SKM-1 (cell line): ENCODE results near the gene CYTH4.
A peak's percentile ranks its signal among the peaks of the same experiment; 100 is the strongest.
"Not testable (repeated sequence)": the region's sequence is repeated elsewhere in the genome, so short reads cannot be mapped to it uniquely, and the experiment has no call there.

ENCODE experiments used
- DNase-seq: peaks from one replicate; lab custom pipeline; 2025; ENCODE audit not compliant: unreplicated experiment; lab: John Stamatoyannopoulos, UW

Gene CYTH4

GRCh38 chr22:37326726-37327125 is 44.4 kb downstream of the CYTH4 start:
- DNase-seq, result no peak

- DNase-seq, result no peak
Measured at GRCh38 chr22:37328017-37328416, 45.7 kb downstream of the CYTH4 start.

GRCh38 chr22:37328538-37329237 is 46.4 kb downstream of the CYTH4 start:
- DNase-seq, result not testable (repeated sequence)

GRCh38 chr22:37329238-37330140 is 47.2 kb downstream of the CYTH4 start:
- DNase-seq, result no peak

GRCh38 chr22:37330200-37331033 is 48.1 kb downstream of the CYTH4 start:
- peak; percentile 37 for DNase-seq

GRCh38 chr22:37331034-37331428 is 48.7 kb downstream of the CYTH4 start:
- DNase-seq, result no peak

- DNase-seq, result no peak
Measured at GRCh38 chr22:37331856-37332536, 49.7 kb downstream of the CYTH4 start.

GRCh38 chr22:37333724-37334460 is 51.6 kb downstream of the CYTH4 start:
- DNase-seq, result no peak

- DNase-seq, result no peak
Measured at GRCh38 chr22:37334461-37334858, 52.2 kb downstream of the CYTH4 start.

- DNase-seq, result no peak
Measured at GRCh38 chr22:37334859-37335805, 52.8 kb downstream of the CYTH4 start.

GRCh38 chr22:37335806-37336199 is 53.5 kb downstream of the CYTH4 start:
- DNase-seq, result no peak

- no peak for DNase-seq
Measured at GRCh38 chr22:37336579-37336978, 54.3 kb downstream of the CYTH4 start.

- no peak for DNase-seq
Measured at GRCh38 chr22:37337204-37337943, 55.1 kb downstream of the CYTH4 start.

- DNase-seq, result no peak
Measured at GRCh38 chr22:37338539-37339246, 56.4 kb downstream of the CYTH4 start.

- no peak for DNase-seq
Measured at GRCh38 chr22:37340331-37341262, 58.3 kb downstream of the CYTH4 start.

GRCh38 chr22:37342065-37342464 is 59.8 kb downstream of the CYTH4 start:
- no peak for DNase-seq

- DNase-seq, result no peak
Measured at GRCh38 chr22:37343348-37343747, 61.0 kb downstream of the CYTH4 start.
